K562 (cell line): ENCODE results near the gene PLEKHM3. TPM values are rescaled to one million over a fixed set of nuclear protein-coding genes. Genes with fewer than 3 reads are reported as not detected.

Experiments used
- ARID4B ChIP-seq: sonication (generic); formaldehyde crosslinking; IDR thresholded peaks from 2 replicates; pipeline ENCODE4 v1.8.0; 2022; ENCODE audit warnings: mild to moderate bottlenecking, missing genetic modification reagents
- CBX2 ChIP-seq: fragments of 200-600 bp; sonication (generic); IDR thresholded peaks from one replicate; pipeline ENCODE4 v1.6.1; 2012; ENCODE audit warnings: mild to moderate bottlenecking, low read length, inconsistent platforms; ENCODE audit not compliant: insufficient read depth, poor library complexity, severe bottlenecking
- CREB1 ChIP-seq, 2 experiments: sonication (generic) in 1 of 2; formaldehyde crosslinking in 1 of 2; IDR thresholded peaks; 2 replicates each; pipeline versions ENCODE4 v1.6.1 to v1.8.0; 2012 to 2022; ENCODE audit warnings: inconsistent platforms in 1 of 2, mild to moderate bottlenecking in 1 of 2, missing genetic modification reagents in 1 of 2, moderate library complexity in 1 of 2
- CREB3 ChIP-seq: fragments of 450-650 bp; conservative IDR thresholded peaks from 2 replicates; pipeline ENCODE4 v1.6.1; 2016; ENCODE audit warnings: missing genetic modification characterization, low read depth, mild to moderate bottlenecking, missing compliant biosample characterization, moderate library complexity
- CREBBP ChIP-seq: IDR thresholded peaks from one replicate; pipeline ENCODE4 v1.6.1; 2012; ENCODE audit warnings: low read depth, mild to moderate bottlenecking, control low read depth, inconsistent platforms, low read length
- EWSR1 ChIP-seq: fragments of 450-650 bp; IDR thresholded peaks from 2 replicates; pipeline ENCODE4 v1.6.1; 2018; ENCODE audit warnings: borderline replicate concordance, mild to moderate bottlenecking, low read depth, moderate library complexity; ENCODE audit not compliant: partially characterized antibody
- FIP1L1 ChIP-seq: fragments of 200-400 bp; formaldehyde crosslinking; IDR thresholded peaks from 2 replicates; pipeline ENCODE4 v1.6.1; 2018; ENCODE audit warnings: mild to moderate bottlenecking, low read depth, low read length; ENCODE audit not compliant: poor library complexity, severe bottlenecking
- GTF2B ChIP-seq: IDR thresholded peaks from 2 replicates; pipeline ENCODE4 v1.6.1; 2011; ENCODE audit not compliant: insufficient read length; ENCODE audit errors: extremely low read depth
- ILK ChIP-seq: fragments of 450-650 bp; IDR thresholded peaks from 2 replicates; pipeline ENCODE4 v1.6.1; 2016; ENCODE audit warnings: missing genetic modification characterization, low read depth, mild to moderate bottlenecking, missing compliant biosample characterization, moderate library complexity, borderline replicate concordance
- TAF15 ChIP-seq: fragments of 200-400 bp; formaldehyde crosslinking; IDR thresholded peaks from 2 replicates; pipeline ENCODE4 v1.6.1; 2017; ENCODE audit warnings: mild to moderate bottlenecking, low read depth, low read length, moderate library complexity
- TEAD4 ChIP-seq, 2 experiments: sonication (generic) in 1 of 2; formaldehyde crosslinking in 1 of 2; IDR thresholded peaks; 2 replicates each; pipeline versions ENCODE4 v1.6.1 to v1.8.0; 2012 to 2022; ENCODE audit warnings: borderline replicate concordance in 1 of 2, inconsistent platforms in 1 of 2, low read length in 1 of 2, mild to moderate bottlenecking in 1 of 2, missing genetic modification reagents in 1 of 2
- TSC22D4 ChIP-seq: fragments of 450-650 bp; IDR thresholded peaks from 2 replicates; pipeline ENCODE4 v1.6.1; 2016; ENCODE audit warnings: missing genetic modification characterization, missing biosample characterization, control low read depth
- ZFPM2 ChIP-seq: fragments of 250-450 bp; sonication (Bioruptor Pico); IDR thresholded peaks from 2 replicates; pipeline ENCODE4 v1.5.1; 2022; ENCODE audit warnings: mild to moderate bottlenecking
- ZNF444 ChIP-seq: fragments of 250-450 bp; sonication (Bioruptor Pico); IDR thresholded peaks from 2 replicates; pipeline ENCODE4 v1.4.0; 2020; ENCODE audit warnings: mild to moderate bottlenecking, moderate library complexity
- polyA plus RNA-seq, 8 experiments: library from polyadenylated mRNA; depleted of rRNA in 4 of 8; stranded (reverse) in 5 of 8; unstranded in 3 of 8; fragments of >200 nt; fragmentation: Nextera tagmentation in 2 of 8; fragmentation: Illumina TruSeq in 1 of 8; extraction: Ambion mirVana in 2 of 8; extraction: Trizol in 1 of 8; gene quantifications; 2 replicates each; pipeline versions ENCODE4 v1.2.1 to v1.2.3, GENCODE V29; 2011 to 2014; ENCODE audit warnings: inconsistent platforms in 1 of 8, missing spikeins in 1 of 8
- total RNA-seq, 7 experiments: library from RNA; depleted of rRNA in 6 of 7; stranded (reverse); fragments of >200 nt in 6 of 7; fragmentation: Illumina TruSeq in 2 of 7; extraction: Trizol in 2 of 7; gene quantifications; 2 replicates each; pipeline versions ENCODE4 v1.2.1 to v1.2.3, GENCODE V29; 2011 to 2021; ENCODE audit warnings: low replicate concordance in 1 of 7

PLEKHM3 gene
- total and polyA plus RNA-seq, 9 of the 15 experiments (the other 6 are each of a cell fraction or from before 2014, with no cell fraction given): 0.24 to 1.6 (median 1.0) TPM

- TF ChIP-seq CREB3 (tag): no peak
- no peak for TF ChIP-seq CREB1 (IDR thresholded peaks at IDR 0.05)
- no peak for TF ChIP-seq CREB1 (CRISPR knock-in tag; IDR thresholded peaks at IDR 0.05)
- peak; percentile 60 for TF ChIP-seq TEAD4 (IDR thresholded peaks at IDR 0.05; ENCODE audit: low read length)
- no peak for TF ChIP-seq TEAD4 (CRISPR knock-in tag; IDR thresholded peaks at IDR 0.05; ENCODE audit: borderline replicate concordance)
- no peak for TF ChIP-seq GTF2B
- TF ChIP-seq EWSR1: no peak
- no peak for TF ChIP-seq ARID4B (CRISPR knock-in tag)
- TF ChIP-seq ZFPM2 (CRISPR knock-in tag): no peak
- no peak for TF ChIP-seq CREBBP
- no peak for TF ChIP-seq ZNF444 (CRISPR knock-in tag)
- no peak for TF ChIP-seq ILK (tag)
- TF ChIP-seq CBX2: no peak
- no peak for TF ChIP-seq FIP1L1
- no peak for TF ChIP-seq TAF15
- no peak for TF ChIP-seq TSC22D4 (tag)
- TF ChIP-seq, all 486 proteins: peak for 7
Measured at GRCh38 chr2:208049006-208049405, 23.7 kb upstream of the PLEKHM3 start (continued).
